GM21423 (cell line): Measurements from ENCODE around the gene BEX3.
"Not testable (repeated sequence)": the region's sequence is repeated elsewhere in the genome, so short reads cannot be mapped to it uniquely, and the experiment has no call there.

Experiments used
- ATAC-seq: cut with Tn5 transposase; IDR thresholded peaks from one replicate; pipeline ENCODE4 v1.9.1; 2021; ENCODE audit warnings: mild to moderate bottlenecking, moderate library complexity; ENCODE audit not compliant: unreplicated experiment

The BEX3 gene

GRCh38 chrX:103378990-103379389 is 2.7 kb downstream of the BEX3 start:
- ATAC-seq, result no peak

GRCh38 chrX:103382877-103383276 is 6.5 kb downstream of the BEX3 start:
- ATAC-seq, result no peak

- no peak for ATAC-seq
Measured at GRCh38 chrX:103384672-103385071, 8.3 kb downstream of the BEX3 start.

GRCh38 chrX:103385283-103385830 is 9.0 kb downstream of the BEX3 start:
- ATAC-seq, result not testable (repeated sequence)

- ATAC-seq, result no peak
Measured at GRCh38 chrX:103386332-103386731, 10.0 kb downstream of the BEX3 start.

- no peak for ATAC-seq
Measured at GRCh38 chrX:103393487-103393886, 17.1 kb downstream of the BEX3 start.

- ATAC-seq, result no peak
Measured at GRCh38 chrX:103396186-103396585, 19.8 kb downstream of the BEX3 start.

- ATAC-seq, result no peak
Measured at GRCh38 chrX:103396660-103397059, 20.3 kb downstream of the BEX3 start.

- no peak for ATAC-seq
Measured at GRCh38 chrX:103397707-103398106, 21.4 kb downstream of the BEX3 start.

- ATAC-seq, result no peak
Measured at GRCh38 chrX:103398421-103398864, 22.1 kb downstream of the BEX3 start.

GRCh38 chrX:103399744-103400143 is 23.4 kb downstream of the BEX3 start:
- no peak for ATAC-seq

GRCh38 chrX:103400931-103401330 is 24.6 kb downstream of the BEX3 start:
- no peak for ATAC-seq

- peak; percentile 99 for ATAC-seq
Measured at GRCh38 chrX:103404231-103405008, 28.1 kb downstream of the BEX3 start.

- ATAC-seq, result no peak
Measured at GRCh38 chrX:103405009-103405333, 28.6 kb downstream of the BEX3 start.

GRCh38 chrX:103406256-103406655 is 29.9 kb downstream of the BEX3 start:
- no peak for ATAC-seq

- no peak for ATAC-seq
Measured at GRCh38 chrX:103407776-103408175, 31.4 kb downstream of the BEX3 start.

- not testable (repeated sequence) for ATAC-seq
Measured at GRCh38 chrX:103411721-103412120, 35.4 kb downstream of the BEX3 start.

- no peak for ATAC-seq
Measured at GRCh38 chrX:103413705-103414387, 37.5 kb downstream of the BEX3 start.

GRCh38 chrX:103414561-103414960 is 38.2 kb downstream of the BEX3 start:
- ATAC-seq, result no peak

- ATAC-seq, result no peak
Measured at GRCh38 chrX:103415068-103415467, 38.7 kb downstream of the BEX3 start.

- no peak for ATAC-seq
Measured at GRCh38 chrX:103415528-103415927, 39.2 kb downstream of the BEX3 start.

GRCh38 chrX:103417370-103417769 is 41.0 kb downstream of the BEX3 start:
- ATAC-seq, result no peak
